PFSK-1 (cell line): ENCODE results near the gene CDH8.

Source experiments
- FOXP2 ChIP-seq: optimal IDR thresholded peaks from 2 replicates; pipeline ENCODE3; 2011; ENCODE audit warnings: borderline replicate concordance, control low read depth, inconsistent platforms; ENCODE audit not compliant: insufficient read depth; ENCODE audit errors: extremely low read length, extremely low read depth
- POLR2AphosphoS5 ChIP-seq: IDR thresholded peaks from 2 replicates; pipeline ENCODE4 v1.6.1; 2012; ENCODE audit warnings: low read depth, mild to moderate bottlenecking, control low read depth, low read length, moderate library complexity
- REST ChIP-seq, 2 experiments: IDR thresholded peaks; 2 replicates each; pipeline versions ENCODE4 v1.6.1 to v1.8.0; 2011 to 2012; ENCODE audit warnings: low read depth in 2 of 2, low read length in 2 of 2, control low read depth in 1 of 2, inconsistent platforms in 1 of 2, mild to moderate bottlenecking in 1 of 2, moderate library complexity in 1 of 2; ENCODE audit not compliant: insufficient read depth in 1 of 2
- SIN3A ChIP-seq: IDR thresholded peaks from 2 replicates; pipeline ENCODE4 v1.6.1; 2012; ENCODE audit warnings: mild to moderate bottlenecking, low read length, moderate library complexity, borderline replicate concordance; ENCODE audit not compliant: insufficient read depth
- TAF1 ChIP-seq: IDR thresholded peaks from 2 replicates; pipeline ENCODE4 v1.6.1; 2012; ENCODE audit warnings: low read length, control low read depth, borderline replicate concordance; ENCODE audit not compliant: insufficient read depth

CDH8 gene

GRCh38 chr16:62068747-62069146 lies 32.5 kb upstream of the CDH8 start:
- TF ChIP-seq POLR2AphosphoS5 (no peak), TAF1 (no peak), FOXP2 (no peak), SIN3A (no peak), REST (IDR thresholded peaks at IDR 0.05; ENCODE audit: insufficient read depth in 1 of 2, low read depth in 2 of 2, low read length in 2 of 2) (no peak)

GRCh38 chr16:62067981-62068380 lies 31.7 kb upstream of the CDH8 start:
- no peak for TF ChIP-seq SIN3A
- no peak for TF ChIP-seq POLR2AphosphoS5
- no peak for TF ChIP-seq TAF1

DNA sequence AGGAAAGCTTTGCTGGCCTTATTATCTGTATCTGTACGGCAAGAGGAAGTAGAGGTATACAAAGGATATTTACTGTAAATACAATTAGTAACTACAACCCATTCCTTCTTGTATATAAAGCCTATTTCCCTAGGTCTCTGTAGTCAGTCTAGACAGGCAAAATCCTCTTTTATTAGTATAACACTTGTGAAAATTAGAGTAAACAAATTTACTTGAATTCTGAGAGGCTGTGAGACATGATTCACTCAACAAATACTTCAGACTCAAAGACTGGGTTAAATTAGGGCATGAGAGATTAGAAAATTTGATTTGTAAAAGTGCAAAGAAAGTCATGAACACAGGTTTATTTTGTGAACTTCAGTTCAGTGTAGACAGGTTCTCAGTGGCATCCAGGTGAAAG lies 30.9 kb upstream of the CDH8 start:
- TF ChIP-seq POLR2AphosphoS5 (no peak), TAF1 (no peak), SIN3A (no peak), REST (IDR thresholded peaks at IDR 0.05; ENCODE audit: insufficient read depth in 1 of 2, low read depth in 2 of 2, low read length in 2 of 2) (no peak), FOXP2 (no peak)

GRCh38 chr16:62066747-62067146 lies 30.5 kb upstream of the CDH8 start:
- TF ChIP-seq REST (IDR thresholded peaks at IDR 0.05; ENCODE audit: insufficient read depth in 1 of 2, low read depth in 2 of 2, low read length in 2 of 2) (no peak), FOXP2 (no peak), TAF1 (no peak), SIN3A (no peak)

- no peak for TF ChIP-seq TAF1
- no peak for TF ChIP-seq REST (IDR thresholded peaks at IDR 0.05; ENCODE audit: insufficient read depth in 1 of 2, low read depth in 2 of 2, low read length in 2 of 2)
- no peak for TF ChIP-seq SIN3A
- TF ChIP-seq FOXP2: no peak
- TF ChIP-seq POLR2AphosphoS5: no peak
Observed at GRCh38 chr16:62064173-62064572, 27.9 kb upstream of the CDH8 start.
